Measurements from ENCODE around the gene PCSK9. TPM values are rescaled to one million over a fixed set of nuclear protein-coding genes. Genes with fewer than 3 reads are reported as not detected.

The PCSK9 gene
- total and polyA plus RNA-seq, 2 of the 4 experiments (the other 2 are of a cell fraction), result under 0.01 to 0.17 TPM

- DNase-seq (no peak), ATAC-seq (ENCODE audit: low read depth) (no peak)
- Histone ChIP-seq H2BK15ac (ENCODE audit: low read depth, low read length) (no peak overlapping the region), H3K23ac (ENCODE audit: low read depth, low read length) (no peak overlapping the region), H2AK9ac (replicated peaks; ENCODE audit: low read depth, low read length, poor library complexity) (no peak overlapping the region), H3K4ac (ENCODE audit: low read depth, low read length) (no peak overlapping the region), H2AK5ac (ENCODE audit: low read depth, low read length) (no peak overlapping the region), H3K4me2 (ENCODE audit: low read depth, low read length) (no peak overlapping the region), H4K20me1 (ENCODE audit: insufficient read depth, low read length) (0 out of 2 replicates have a peak, but pooled peaks cover 4% of the 10 kb centered on the region), H2BK120ac (ENCODE audit: low read depth, low read length) (no peak overlapping the region), H4K91ac (ENCODE audit: insufficient read depth, low read depth, low read length) (no peak overlapping the region), H4K8ac (ENCODE audit: low read depth in 2 of 2, low read length in 2 of 2) (no peak overlapping the region), H2BK5ac (ENCODE audit: low read depth, low read length, poor library complexity, severe bottlenecking) (no peak overlapping the region), H3K4me1 (ENCODE audit: control insufficient read depth, insufficient read depth, low read length) (peaks cover 2% of the 10 kb centered on the region; the same call in 1 of the 2 replicates), H3K9me3 (ENCODE audit: control insufficient read depth, insufficient read depth, low read length) (no peaks in the 10 kb centered on the region), H3K79me1 (ENCODE audit: low read depth in 1 of 2, low read length in 2 of 2) (no peaks in the 10 kb centered on the region), H3K14ac (replicated peaks; ENCODE audit: low read depth, low read length) (no peak overlapping the region), H2BK20ac (ENCODE audit: low read depth, low read length) (no peak overlapping the region), H3K36me3 (ENCODE audit: control insufficient read depth, insufficient read depth, low read length) (no peaks in the 10 kb centered on the region), H3K9ac (ENCODE audit: low read depth, low read length) (no peak overlapping the region), H3K27ac (ENCODE audit: insufficient read depth, low read length) (no peak overlapping the region), H3K56ac (ENCODE audit: extremely low read depth, insufficient read depth, low read length) (no peak overlapping the region), H2AFZ (replicated peaks; ENCODE audit: low read length, poor library complexity) (peak overlapping the region; percentile 32), H3K27me3 (ENCODE audit: control insufficient read depth, insufficient read depth, low read length) (peaks cover 86% of the 10 kb centered on the region), H3K9me1 (ENCODE audit: insufficient read depth, low read length) (peaks cover 3% of the 10 kb centered on the region; the same call in 1 of the 2 replicates), H4K5ac (ENCODE audit: low read depth, low read length) (no peak overlapping the region), H3K18ac (ENCODE audit: low read depth, low read length) (no peak overlapping the region), H3K4me3 (ENCODE audit: insufficient read depth, low read depth, low read length) (no peak overlapping the region)
- POLR2A ChIA-PET (ENCODE audit: unreplicated experiment), result no interaction called here
- no TSS peak for BruUV-seq (replicated peaks)
- WGBS, 2 experiments (ENCODE audit: extremely low coverage in 2 of 2, insufficient read length in 1 of 2), result no CpG with 5 or more reads among the region's 3 CpGs
- dilution Hi-C loops (cut with HindIII; ENCODE audit: low sequenced_read_pairs, unreplicated experiment) (no loop called here), intact Hi-C loops (cut with micrococcal nuclease) (no loop called here), in situ Hi-C loops (cut with MboI; ENCODE audit: low sequenced_read_pairs) (no loop called here)
- TF ChIP-seq NFE2L2 (IDR thresholded peaks at IDR 0.05; ENCODE audit: low read depth, low read length) (no peak), USF2 (IDR thresholded peaks at IDR 0.05; ENCODE audit: low read depth, low read length) (no peak), RCOR1 (IDR thresholded peaks at IDR 0.05; ENCODE audit: insufficient replicate concordance, low read length) (no peak), ELK1 (IDR thresholded peaks at IDR 0.05; ENCODE audit: borderline replicate concordance, low read depth, low read length) (no peak), BHLHE40 (IDR thresholded peaks at IDR 0.05; ENCODE audit: low read depth, low read length) (no peak), POLR2A (IDR thresholded peaks at IDR 0.05; ENCODE audit: low read depth, low read length) (no peak), CEBPB (IDR thresholded peaks at IDR 0.05; ENCODE audit: low read depth, low read length) (no peak), RAD21 (IDR thresholded peaks at IDR 0.05; ENCODE audit: low read length) (no peak), RFX5 (IDR thresholded peaks at IDR 0.05; ENCODE audit: low read depth, low read length) (no peak), CHD1 (IDR thresholded peaks at IDR 0.05; ENCODE audit: low read depth, low read length) (no peak), MAZ (IDR thresholded peaks at IDR 0.05; ENCODE audit: borderline replicate concordance, low read depth, low read length) (no peak), MAFK (IDR thresholded peaks at IDR 0.05; ENCODE audit: low read depth, low read length) (no peak), MXI1 (IDR thresholded peaks at IDR 0.05; ENCODE audit: borderline replicate concordance, low read depth, low read length) (no peak)
- TF ChIP-seq, protein P1, sequence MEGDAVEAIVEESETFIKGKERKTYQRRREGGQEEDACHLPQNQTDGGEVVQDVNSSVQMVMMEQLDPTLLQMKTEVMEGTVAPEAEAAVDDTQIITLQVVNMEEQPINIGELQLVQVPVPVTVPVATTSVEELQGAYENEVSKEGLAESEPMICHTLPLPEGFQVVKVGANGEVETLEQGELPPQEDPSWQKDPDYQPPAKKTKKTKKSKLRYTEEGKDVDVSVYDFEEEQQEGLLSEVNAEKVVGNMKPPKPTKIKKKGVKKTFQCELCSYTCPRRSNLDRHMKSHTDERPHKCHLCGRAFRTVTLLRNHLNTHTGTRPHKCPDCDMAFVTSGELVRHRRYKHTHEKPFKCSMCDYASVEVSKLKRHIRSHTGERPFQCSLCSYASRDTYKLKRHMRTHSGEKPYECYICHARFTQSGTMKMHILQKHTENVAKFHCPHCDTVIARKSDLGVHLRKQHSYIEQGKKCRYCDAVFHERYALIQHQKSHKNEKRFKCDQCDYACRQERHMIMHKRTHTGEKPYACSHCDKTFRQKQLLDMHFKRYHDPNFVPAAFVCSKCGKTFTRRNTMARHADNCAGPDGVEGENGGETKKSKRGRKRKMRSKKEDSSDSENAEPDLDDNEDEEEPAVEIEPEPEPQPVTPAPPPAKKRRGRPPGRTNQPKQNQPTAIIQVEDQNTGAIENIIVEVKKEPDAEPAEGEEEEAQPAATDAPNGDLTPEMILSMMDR (conservative IDR thresholded peaks at IDR 0.05; ENCODE audit: low read depth, low read length), result no peak
- CTCF ChIA-PET, result no interaction called here
Measured at GRCh38 chr1:55038552-55038838, 853 bp upstream of the PCSK9 start.

Data from IMR-90 (cell line).